Suprapubic skin (tissue), 4 donors: ENCODE measurements around the gene ZDHHC14. TPM values are rescaled to one million over a fixed set of nuclear protein-coding genes. Genes with fewer than 3 reads are reported as not detected.

Experiments used
- DNase-seq, 2 donors: peaks; one replicate each; pipeline ENCODE4 v3.0.0-alpha.2; 2019; ENCODE audit warnings: low spot score in 2 of 2
- H3K27ac ChIP-seq: fragments of 200-600 bp; sonication (generic); one replicate; pipeline ENCODE4 v1.5.1; 2019
- H3K27me3 ChIP-seq: fragments of 200-600 bp; sonication (generic); one replicate; pipeline ENCODE4 v1.5.1; 2019
- H3K36me3 ChIP-seq: fragments of 200-600 bp; sonication (generic); one replicate; pipeline ENCODE4 v1.5.1; 2019
- H3K4me1 ChIP-seq: fragments of 200-600 bp; sonication (generic); one replicate; pipeline ENCODE4 v1.5.1; 2019
- H3K4me3 ChIP-seq: fragments of 200-600 bp; sonication (generic); one replicate; pipeline ENCODE4 v1.5.1; 2019; ENCODE audit warnings: mild to moderate bottlenecking
- H3K9me3 ChIP-seq: fragments of 200-600 bp; sonication (generic); one replicate; pipeline ENCODE4 v1.5.1; 2019
- CTCF ChIP-seq, 2 donors: fragments of 200-600 bp in 1 of 2; fragments of 450-650 bp in 1 of 2; sonication (generic) in 1 of 2; IDR thresholded peaks; one replicate each; pipeline ENCODE4 v1.5.1; 2016 to 2019; ENCODE audit warnings: antibody characterized with exemption in 2 of 2, mild to moderate bottlenecking in 1 of 2, moderate library complexity in 1 of 2
- EP300 ChIP-seq: sonication (generic); formaldehyde crosslinking; IDR thresholded peaks from one replicate; pipeline ENCODE4 v1.6.1; 2017; ENCODE audit warnings: antibody characterized with exemption
- POLR2A ChIP-seq, 2 donors: fragments of 450-650 bp; IDR thresholded peaks; one replicate each; pipeline ENCODE4 v1.6.1; 2017; ENCODE audit warnings: antibody characterized with exemption in 2 of 2, mild to moderate bottlenecking in 2 of 2, moderate library complexity in 2 of 2
- POLR2AphosphoS5 ChIP-seq, 3 donors: sonication (generic); formaldehyde crosslinking; IDR thresholded peaks; one replicate each; pipeline ENCODE4 v1.6.1; 2017; ENCODE audit warnings: antibody characterized with exemption in 3 of 3
- WGBS: methylation state at CpG from one replicate; pipeline ENCODE4 v1.1.5; 2018; 5-methylcytosine and 5-hydroxymethylcytosine counted together
- total RNA-seq, 4 donors: library from RNA; depleted of rRNA; stranded (reverse); fragments of >200 nt; gene quantifications; one replicate each; pipeline ENCODE4 v1.1.0, GENCODE V29; 2016

The ZDHHC14 gene
- total RNA-seq, 4 donors from 2014 or later, result 4.3 to 9.9 (median 7.7) TPM

GRCh38 chr6:157635388-157636244 lies 254.6 kb downstream of the ZDHHC14 start:
- no peak for TF ChIP-seq EP300
- no peak for TF ChIP-seq POLR2AphosphoS5 (IDR thresholded peaks at IDR 0.05)
- no peak for TF ChIP-seq CTCF (IDR thresholded peaks at IDR 0.05)
- no peak for TF ChIP-seq POLR2A (IDR thresholded peaks at IDR 0.05)
- Histone ChIP-seq H3K27ac (no peak overlapping the region), H3K9me3 (no peaks in the 10 kb centered on the region), H3K4me1 (no peaks in the 10 kb centered on the region), H3K27me3 (no peaks in the 10 kb centered on the region), H3K36me3 (no peaks in the 10 kb centered on the region), H3K4me3 (no peak overlapping the region)
- 86% methylated on average over 22 of the region's 23 CpGs for WGBS
- DNase-seq, result no peak

- H3K4me1 ChIP-seq, result no peaks in the 10 kb centered on the region
- TF ChIP-seq EP300, result no peak
- no peak for TF ChIP-seq POLR2AphosphoS5 (IDR thresholded peaks at IDR 0.05)
- TF ChIP-seq POLR2A (IDR thresholded peaks at IDR 0.05), result no peak
- no peak for TF ChIP-seq CTCF (IDR thresholded peaks at IDR 0.05)
- no peak for DNase-seq
- no peak overlapping the region for H3K4me3 ChIP-seq
- H3K27ac ChIP-seq, result no peak overlapping the region
- H3K36me3 ChIP-seq, result no peaks in the 10 kb centered on the region
- H3K9me3 ChIP-seq, result no peaks in the 10 kb centered on the region
- WGBS, result 90% methylated on average over 5 of the region's 5 CpGs
- H3K27me3 ChIP-seq, result no peaks in the 10 kb centered on the region
These were observed 256.5 kb downstream of the ZDHHC14 start for GRCh38 chr6:157637516-157637915.

- WGBS, result 92% methylated on average over 8 of the region's 8 CpGs
- TF ChIP-seq POLR2AphosphoS5 (IDR thresholded peaks at IDR 0.05), result no peak
- TF ChIP-seq POLR2A (IDR thresholded peaks at IDR 0.05), result no peak
- TF ChIP-seq EP300, result no peak
- no peak for TF ChIP-seq CTCF (IDR thresholded peaks at IDR 0.05)
- no peaks in the 10 kb centered on the region for H3K4me1 ChIP-seq
These were observed 257.1 kb downstream of the ZDHHC14 start for GRCh38 chr6:157637941-157638662.

GRCh38 chr6:157638779-157639178 lies 257.8 kb downstream of the ZDHHC14 start:
- H3K27ac ChIP-seq, result no peak overlapping the region
- TF ChIP-seq CTCF (IDR thresholded peaks at IDR 0.05) (no peak), POLR2A (IDR thresholded peaks at IDR 0.05) (no peak), EP300 (no peak), POLR2AphosphoS5 (IDR thresholded peaks at IDR 0.05) (no peak)
- H3K9me3 ChIP-seq, result no peaks in the 10 kb centered on the region
- 84% methylated on average over 7 of the region's 7 CpGs for WGBS
- H3K4me3 ChIP-seq, result no peak overlapping the region
- no peaks in the 10 kb centered on the region for H3K4me1 ChIP-seq
- no peak for DNase-seq
- H3K27me3 ChIP-seq, result no peaks in the 10 kb centered on the region
- H3K36me3 ChIP-seq, result no peaks in the 10 kb centered on the region

More at GRCh38 chr6:157637941-157638662, 257.1 kb downstream of the ZDHHC14 start:
- H3K27me3 ChIP-seq, result no peaks in the 10 kb centered on the region
- no peak for DNase-seq
- H3K36me3 ChIP-seq, result no peaks in the 10 kb centered on the region
- no peaks in the 10 kb centered on the region for H3K9me3 ChIP-seq
- H3K27ac ChIP-seq, result no peak overlapping the region
- H3K4me3 ChIP-seq, result no peak overlapping the region
